Stomach (tissue), 9 donors: Measurements from ENCODE around the gene NR2F2. TPM values are rescaled to one million over a fixed set of nuclear protein-coding genes. Genes with fewer than 3 reads are reported as not detected.

Source experiments
- DNase-seq, 2 donors: peaks; one replicate each; pipeline versions ENCODE4 v3.0.0 to v3.0.0-alpha.2; 2013 to 2019
- H3K27ac ChIP-seq, 5 donors: fragments of 200-600 bp in 4 of 5; sonication (generic) in 4 of 5; one replicate each; pipeline ENCODE4 v1.5.1; 2013 to 2019; ENCODE audit warnings: mild to moderate bottlenecking in 1 of 5, moderate library complexity in 1 of 5
- H3K27me3 ChIP-seq, 3 donors: fragments of 200-600 bp; sonication (generic); one replicate each; pipeline ENCODE4 v1.5.1; 2017 to 2019; ENCODE audit warnings: mixed run types in 1 of 3
- H3K36me3 ChIP-seq, 4 donors: fragments of 200-600 bp; sonication (generic); 1 replicate in 3 of 4; 2 replicates in 1 of 4; pipeline ENCODE4 v1.5.1; 2016 to 2019
- H3K4me1 ChIP-seq, 4 donors: fragments of 200-600 bp; sonication (generic); one replicate each; pipeline ENCODE4 v1.5.1; 2016 to 2019
- H3K4me3 ChIP-seq, 4 donors: fragments of 200-600 bp; sonication (generic) in 3 of 4; one replicate each; pipeline ENCODE4 v1.5.1; 2016 to 2019; ENCODE audit warnings: mild to moderate bottlenecking in 1 of 4
- H3K9me3 ChIP-seq, 4 donors: fragments of 200-600 bp; sonication (generic); one replicate each; pipeline ENCODE4 v1.5.1; 2016 to 2019
- EP300 ChIP-seq: sonication (generic); formaldehyde crosslinking; IDR thresholded peaks from one replicate; pipeline ENCODE4 v1.6.1; 2017; ENCODE audit warnings: antibody characterized with exemption
- POLR2A ChIP-seq, 4 donors: fragments of 450-650 bp; IDR thresholded peaks; one replicate each; pipeline ENCODE4 v1.6.1; 2016; ENCODE audit warnings: antibody characterized with exemption in 4 of 4, control low read depth in 2 of 4, mild to moderate bottlenecking in 1 of 4, moderate library complexity in 1 of 4
- POLR2AphosphoS5 ChIP-seq, 3 donors: sonication (generic); formaldehyde crosslinking; IDR thresholded peaks; one replicate each; pipeline ENCODE4 v1.6.1; 2016; ENCODE audit warnings: antibody characterized with exemption in 3 of 3
- WGBS, 5 donors: extraction: QIAGEN DNeasy Blood & Tissue Kit in 3 of 5; methylation state at CpG; one replicate each; pipeline versions ENCODE4 v1.1.5 to v1.1.7; 2013 to 2018; 5-methylcytosine and 5-hydroxymethylcytosine counted together
- intact Hi-C: fragments of 100-400 bp; cut with DNase I; formaldehyde crosslinking; loops from one replicate; pipeline ENCODE4 v1.15.1; 2023; ENCODE audit warnings: low total_unique reads
- polyA plus RNA-seq, 3 donors: library from polyadenylated mRNA; stranded (reverse); fragments of 200-250 nt; gene quantifications; one replicate each; pipeline ENCODE4 v1.2.3, GENCODE V29; 2013
- total RNA-seq, 5 donors: library from RNA; depleted of rRNA; stranded (reverse); fragments of >200 nt; gene quantifications; one replicate each; pipeline versions ENCODE4 v1.1.0 to v1.2.3, GENCODE V29; 2014 to 2016
- TF ChIP-seq, protein P1 (sequence below), 7 experiments: fragments of 450-650 bp in 4 of 7; fragments of 200-600 bp in 3 of 7; sonication (generic) in 3 of 7; IDR thresholded peaks; one replicate each; pipeline ENCODE4 v1.5.1; 2016 to 2019; ENCODE audit warnings: antibody characterized with exemption in 7 of 7, control low read depth in 2 of 7, mild to moderate bottlenecking in 1 of 7
- donor health status: healthy with polysubstance abuse.
- donor health status: Bipolar disorder and iron deficiency.
- donor health status: healthy.

Gene NR2F2
- total and polyA plus RNA-seq, 8 donors: 30.9 to 96.2 (median 43.5) TPM

DNA sequence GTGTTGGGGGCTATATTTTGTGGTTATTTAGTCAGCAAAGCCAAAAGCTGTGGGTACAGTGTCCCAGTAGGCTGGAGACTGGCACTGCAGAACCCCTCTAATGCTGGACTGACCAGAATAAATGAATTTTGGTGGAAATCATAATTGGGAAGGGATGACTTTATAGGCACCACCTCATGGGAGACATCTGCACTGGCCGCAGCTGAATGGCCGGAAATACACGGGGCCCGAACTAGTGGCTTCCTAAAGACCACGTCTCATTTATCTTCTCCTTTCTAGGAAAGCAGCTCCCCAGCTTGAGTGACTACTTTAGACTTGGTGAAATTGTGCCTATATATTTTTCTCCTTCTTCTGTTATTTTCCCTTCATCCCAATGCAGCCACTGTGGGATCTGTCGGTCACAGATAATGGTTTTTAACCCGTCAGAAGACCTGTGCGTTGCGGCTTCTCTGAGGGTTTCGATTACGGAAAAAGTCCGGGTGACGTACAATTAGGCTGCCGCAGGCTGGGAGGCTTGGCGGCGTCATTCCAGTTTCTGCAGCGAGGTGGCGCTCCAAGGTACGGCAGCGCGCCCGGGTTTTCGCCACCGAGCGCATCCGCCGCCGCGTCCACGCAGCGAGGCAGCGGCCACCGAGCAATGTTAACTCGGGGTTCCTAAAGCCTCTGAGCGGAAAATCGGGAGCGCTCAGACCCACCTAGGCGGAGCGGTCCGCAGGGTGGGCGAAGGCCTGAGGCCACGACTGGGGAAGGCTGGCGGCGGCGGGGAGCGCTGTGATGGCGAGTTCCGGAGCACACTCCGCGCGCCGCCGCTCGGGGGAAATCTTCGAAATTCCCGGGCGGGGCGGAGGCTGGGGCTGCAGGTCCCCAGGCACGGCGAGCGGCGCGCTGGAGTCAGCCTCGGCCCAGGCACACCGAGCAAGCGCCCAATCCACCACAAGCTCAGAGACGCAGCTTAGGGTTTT lies 26.3 kb downstream of the NR2F2 start:
- Histone ChIP-seq H3K9me3 (no peaks in the 10 kb centered on the region), H3K4me1 (peaks cover 46 to 77% (median 67%) of the 10 kb centered on the region in 4 donors), H3K36me3 (no peaks in the 10 kb centered on the region), H3K27me3 (peaks cover 0 to 87% (median 24%) of the 10 kb centered on the region in 3 donors), H3K27ac (peak overlapping the region; percentile 96 to 97 (median 97)), H3K4me3 (peak overlapping the region; percentile 51 to 73 (median 67))
- DNase-seq: peak; percentile 90 to 96
- 0 to 1% (median 0%) methylated on average over 39 to 67 of the region's 67 CpGs for WGBS, 5 donors
- TF ChIP-seq, protein P1, sequence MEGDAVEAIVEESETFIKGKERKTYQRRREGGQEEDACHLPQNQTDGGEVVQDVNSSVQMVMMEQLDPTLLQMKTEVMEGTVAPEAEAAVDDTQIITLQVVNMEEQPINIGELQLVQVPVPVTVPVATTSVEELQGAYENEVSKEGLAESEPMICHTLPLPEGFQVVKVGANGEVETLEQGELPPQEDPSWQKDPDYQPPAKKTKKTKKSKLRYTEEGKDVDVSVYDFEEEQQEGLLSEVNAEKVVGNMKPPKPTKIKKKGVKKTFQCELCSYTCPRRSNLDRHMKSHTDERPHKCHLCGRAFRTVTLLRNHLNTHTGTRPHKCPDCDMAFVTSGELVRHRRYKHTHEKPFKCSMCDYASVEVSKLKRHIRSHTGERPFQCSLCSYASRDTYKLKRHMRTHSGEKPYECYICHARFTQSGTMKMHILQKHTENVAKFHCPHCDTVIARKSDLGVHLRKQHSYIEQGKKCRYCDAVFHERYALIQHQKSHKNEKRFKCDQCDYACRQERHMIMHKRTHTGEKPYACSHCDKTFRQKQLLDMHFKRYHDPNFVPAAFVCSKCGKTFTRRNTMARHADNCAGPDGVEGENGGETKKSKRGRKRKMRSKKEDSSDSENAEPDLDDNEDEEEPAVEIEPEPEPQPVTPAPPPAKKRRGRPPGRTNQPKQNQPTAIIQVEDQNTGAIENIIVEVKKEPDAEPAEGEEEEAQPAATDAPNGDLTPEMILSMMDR (IDR thresholded peaks at IDR 0.05): peak in 6 of 7 experiments; percentile 98 to 100 (median 99)
- TF ChIP-seq POLR2AphosphoS5 (IDR thresholded peaks at IDR 0.05) (peak; percentile 2 to 62 (median 53)), POLR2A (IDR thresholded peaks at IDR 0.05) (no peak), EP300 (no peak)
- intact Hi-C loops: no loop called here

DNA sequence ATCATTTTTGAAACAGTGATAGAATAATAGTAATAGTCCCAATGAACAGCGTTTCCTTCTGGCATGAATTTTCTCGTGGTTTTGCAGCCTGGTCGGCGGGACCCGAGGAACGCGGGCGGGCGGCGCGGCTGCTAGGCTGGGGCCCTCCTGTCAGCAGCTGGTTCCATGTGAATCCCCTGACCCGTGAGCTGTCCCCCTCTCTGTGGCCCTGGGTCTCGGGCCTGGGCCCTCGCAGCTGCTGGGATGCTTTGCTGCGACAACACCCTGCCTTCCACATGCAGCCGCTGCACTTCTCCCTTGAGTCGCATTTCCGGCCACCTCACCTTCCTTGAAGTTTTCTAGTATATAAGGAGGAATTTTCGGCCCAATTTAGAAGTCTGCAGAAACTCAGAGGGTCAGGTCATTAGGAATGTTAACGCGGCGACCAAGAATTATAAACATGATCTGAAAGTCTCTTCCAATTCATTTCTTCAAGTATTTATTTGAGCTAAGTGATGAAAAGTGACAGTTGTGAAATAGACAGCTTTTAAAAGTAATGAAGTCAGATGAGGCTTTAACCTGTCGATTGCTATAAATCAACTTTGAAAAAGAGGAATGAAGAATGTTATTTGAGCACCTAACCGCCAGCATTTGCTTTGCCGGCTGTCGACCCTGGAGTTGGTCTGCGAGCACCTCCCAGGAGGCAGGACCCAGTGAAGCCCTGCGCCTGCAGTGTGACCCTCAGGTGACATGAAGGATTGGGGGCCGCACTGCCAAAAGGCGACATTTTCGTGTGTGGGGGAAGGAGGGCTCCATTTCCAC lies 27.7 kb downstream of the NR2F2 start:
- Histone ChIP-seq H3K4me3 (peak overlapping the region; percentile 51 to 73 (median 67)), H3K4me1 (peaks cover 32 to 68% (median 58%) of the 10 kb centered on the region in 4 donors), H3K36me3 (no peaks in the 10 kb centered on the region), H3K27me3 (peaks cover 0 to 83% (median 17%) of the 10 kb centered on the region in 3 donors), H3K27ac (peak overlapping the region; percentile 96 to 97 (median 97)), H3K9me3 (no peaks in the 10 kb centered on the region)
- TF ChIP-seq, protein P1 (IDR thresholded peaks at IDR 0.05): no peak
- TF ChIP-seq POLR2A (IDR thresholded peaks at IDR 0.05): no peak
- no peak for TF ChIP-seq EP300
- no peak for TF ChIP-seq POLR2AphosphoS5 (IDR thresholded peaks at IDR 0.05)
- peak in 1 of 2 donors; percentile 44 for DNase-seq
- intact Hi-C loops: no loop called here
- 21 to 34% (median 23%) methylated on average over 30 to 31 of the region's 31 CpGs for WGBS, 5 donors

DNA sequence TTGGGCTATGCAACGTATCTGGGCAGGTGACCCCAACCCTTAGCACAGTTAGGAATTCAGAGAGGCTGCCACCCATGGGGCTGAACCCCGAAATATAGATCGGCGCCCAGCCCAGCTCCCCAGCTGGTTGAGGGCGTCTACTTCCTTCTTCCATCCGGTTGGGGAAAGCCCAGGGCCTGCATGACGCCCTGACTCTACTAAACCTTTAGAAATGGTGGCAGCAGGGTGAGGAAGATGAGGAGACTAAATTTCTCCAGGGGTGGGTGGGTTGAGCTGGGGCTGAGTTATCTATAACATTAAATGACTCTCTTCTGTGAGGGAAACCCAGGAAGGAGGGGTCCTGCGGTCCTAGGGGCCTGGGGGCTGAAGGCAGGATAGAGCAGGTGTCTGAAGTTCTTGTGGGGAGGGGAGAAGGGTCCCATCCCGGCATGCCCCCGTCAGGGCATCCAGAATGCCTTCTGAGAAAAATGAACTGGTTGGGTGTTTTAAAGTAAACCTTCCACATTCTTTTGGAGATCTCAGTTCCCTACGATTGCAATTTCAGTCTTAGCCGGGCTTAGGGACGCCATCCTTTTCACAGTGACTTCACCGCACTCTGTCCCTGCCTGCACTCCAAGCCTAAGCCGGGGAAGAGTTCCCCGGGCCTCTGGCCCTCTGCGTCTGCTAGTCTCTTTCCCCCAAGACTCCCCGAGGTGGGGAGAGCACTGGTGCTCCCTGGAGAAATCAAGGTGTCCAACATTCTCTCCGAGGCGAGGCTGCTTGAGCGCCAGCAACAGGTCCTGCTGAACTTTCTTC lies 28.5 kb downstream of the NR2F2 start:
- intact Hi-C loops: no loop called here
- TF ChIP-seq POLR2A (IDR thresholded peaks at IDR 0.05) (no peak), POLR2AphosphoS5 (IDR thresholded peaks at IDR 0.05) (no peak), EP300 (no peak)
- TF ChIP-seq, protein P1 (IDR thresholded peaks at IDR 0.05): no peak
- 16 to 34% (median 24%) methylated on average over 18 to 21 of the region's 21 CpGs for WGBS, 5 donors
- peak in 1 of 2 donors; percentile 53 for DNase-seq
- Histone ChIP-seq H3K4me3 (peak overlapping the region; percentile 51 to 73 (median 67)), H3K27me3 (peaks cover 0 to 77% (median 17%) of the 10 kb centered on the region in 3 donors), H3K36me3 (no peaks in the 10 kb centered on the region), H3K4me1 (peaks cover 32 to 67% (median 55%) of the 10 kb centered on the region in 4 donors), H3K27ac (peak overlapping the region; percentile 96 to 97 (median 97)), H3K9me3 (no peaks in the 10 kb centered on the region)
